ENCODE data around the gene ABHD16A. TPM values are rescaled to one million over a fixed set of nuclear protein-coding genes. Genes with fewer than 3 reads are reported as not detected.

The ABHD16A gene
- total and polyA plus RNA-seq, 2 of the 13 experiments (the other 11 are each of a cell fraction or from before 2014, with no cell fraction given), result 43.5 to 45.4 TPM

DNA sequence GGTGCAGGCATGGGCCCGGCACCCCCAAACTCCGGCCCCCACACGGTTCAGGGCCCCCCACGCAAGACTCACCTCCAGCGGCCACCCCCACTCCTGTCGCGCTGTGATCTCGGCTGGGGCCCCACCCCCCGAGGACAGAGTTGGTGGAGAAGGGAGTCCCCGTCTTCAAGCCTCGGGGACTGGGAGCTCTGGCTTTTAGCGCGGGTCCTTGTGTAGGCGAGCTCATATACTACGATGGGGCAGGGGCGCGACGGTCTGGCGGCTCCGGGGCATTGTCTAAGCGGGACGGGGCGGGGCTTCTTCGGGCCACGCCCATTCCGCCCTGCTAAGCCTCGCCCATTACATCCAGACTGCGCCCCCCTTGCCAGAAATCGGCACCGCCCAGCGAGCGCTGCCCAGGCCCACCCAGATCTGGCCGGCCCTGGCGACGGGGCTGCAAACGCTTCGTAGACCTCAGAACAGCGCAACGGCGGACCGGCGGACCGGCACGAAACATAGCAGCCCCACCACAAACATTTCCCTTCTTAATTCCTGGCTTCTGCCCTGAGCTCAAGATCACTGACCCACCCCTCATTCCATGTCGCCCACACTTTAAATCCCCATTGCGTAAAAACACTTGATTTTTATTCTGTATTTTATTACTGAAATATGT lies 27.0 kb upstream of the ABHD16A start (continued):
- TF ChIP-seq EEA1 (CRISPR knock-in tag; IDR thresholded peaks at IDR 0.05; ENCODE audit: borderline replicate concordance) (0 out of 2 replicates have a peak, but pooled peaks have one; percentile 55), AGO2 (optimal IDR thresholded peaks at IDR 0.05; ENCODE audit: low read depth, low read length) (peak; percentile 100), ASH2L (IDR thresholded peaks at IDR 0.05; ENCODE audit: insufficient read length, low read depth, low read length) (peak; percentile 63), ZNF30 (CRISPR knock-in tag; IDR thresholded peaks at IDR 0.05) (no peak), GTF2F1 (IDR thresholded peaks at IDR 0.05; ENCODE audit: low read length) (no peak), RBAK (CRISPR knock-in tag; IDR thresholded peaks at IDR 0.05) (no peak), ZNF414 (CRISPR knock-in tag; IDR thresholded peaks at IDR 0.05) (peak; percentile 89; the same call in 1 of the 2 replicates), ETV5 (CRISPR knock-in tag; IDR thresholded peaks at IDR 0.05; ENCODE audit: borderline replicate concordance) (no peak), HMG20B (CRISPR knock-in tag; conservative IDR thresholded peaks at IDR 0.05) (no peak), SALL2 (CRISPR knock-in tag; IDR thresholded peaks at IDR 0.05) (peak; percentile 85; the same call in 1 of the 2 replicates), ZNF234 (CRISPR knock-in tag; conservative IDR thresholded peaks at IDR 0.05) (peak; percentile 84), ETS1 (CRISPR knock-in tag; IDR thresholded peaks at IDR 0.05) (no peak), NONO (IDR thresholded peaks at IDR 0.05) (no peak), NONO (CRISPR knock-in tag; conservative IDR thresholded peaks at IDR 0.05) (peak; percentile 75; the same call in 1 of the 2 replicates), ATF3 (CRISPR knock-in tag; IDR thresholded peaks at IDR 0.05) (no peak)
- TF ChIP-seq, protein P1, sequence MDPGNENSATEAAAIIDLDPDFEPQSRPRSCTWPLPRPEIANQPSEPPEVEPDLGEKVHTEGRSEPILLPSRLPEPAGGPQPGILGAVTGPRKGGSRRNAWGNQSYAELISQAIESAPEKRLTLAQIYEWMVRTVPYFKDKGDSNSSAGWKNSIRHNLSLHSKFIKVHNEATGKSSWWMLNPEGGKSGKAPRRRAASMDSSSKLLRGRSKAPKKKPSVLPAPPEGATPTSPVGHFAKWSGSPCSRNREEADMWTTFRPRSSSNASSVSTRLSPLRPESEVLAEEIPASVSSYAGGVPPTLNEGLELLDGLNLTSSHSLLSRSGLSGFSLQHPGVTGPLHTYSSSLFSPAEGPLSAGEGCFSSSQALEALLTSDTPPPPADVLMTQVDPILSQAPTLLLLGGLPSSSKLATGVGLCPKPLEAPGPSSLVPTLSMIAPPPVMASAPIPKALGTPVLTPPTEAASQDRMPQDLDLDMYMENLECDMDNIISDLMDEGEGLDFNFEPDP (CRISPR knock-in tag; conservative IDR thresholded peaks at IDR 0.05), result no peak
- TF ChIP-seq, protein P2, sequence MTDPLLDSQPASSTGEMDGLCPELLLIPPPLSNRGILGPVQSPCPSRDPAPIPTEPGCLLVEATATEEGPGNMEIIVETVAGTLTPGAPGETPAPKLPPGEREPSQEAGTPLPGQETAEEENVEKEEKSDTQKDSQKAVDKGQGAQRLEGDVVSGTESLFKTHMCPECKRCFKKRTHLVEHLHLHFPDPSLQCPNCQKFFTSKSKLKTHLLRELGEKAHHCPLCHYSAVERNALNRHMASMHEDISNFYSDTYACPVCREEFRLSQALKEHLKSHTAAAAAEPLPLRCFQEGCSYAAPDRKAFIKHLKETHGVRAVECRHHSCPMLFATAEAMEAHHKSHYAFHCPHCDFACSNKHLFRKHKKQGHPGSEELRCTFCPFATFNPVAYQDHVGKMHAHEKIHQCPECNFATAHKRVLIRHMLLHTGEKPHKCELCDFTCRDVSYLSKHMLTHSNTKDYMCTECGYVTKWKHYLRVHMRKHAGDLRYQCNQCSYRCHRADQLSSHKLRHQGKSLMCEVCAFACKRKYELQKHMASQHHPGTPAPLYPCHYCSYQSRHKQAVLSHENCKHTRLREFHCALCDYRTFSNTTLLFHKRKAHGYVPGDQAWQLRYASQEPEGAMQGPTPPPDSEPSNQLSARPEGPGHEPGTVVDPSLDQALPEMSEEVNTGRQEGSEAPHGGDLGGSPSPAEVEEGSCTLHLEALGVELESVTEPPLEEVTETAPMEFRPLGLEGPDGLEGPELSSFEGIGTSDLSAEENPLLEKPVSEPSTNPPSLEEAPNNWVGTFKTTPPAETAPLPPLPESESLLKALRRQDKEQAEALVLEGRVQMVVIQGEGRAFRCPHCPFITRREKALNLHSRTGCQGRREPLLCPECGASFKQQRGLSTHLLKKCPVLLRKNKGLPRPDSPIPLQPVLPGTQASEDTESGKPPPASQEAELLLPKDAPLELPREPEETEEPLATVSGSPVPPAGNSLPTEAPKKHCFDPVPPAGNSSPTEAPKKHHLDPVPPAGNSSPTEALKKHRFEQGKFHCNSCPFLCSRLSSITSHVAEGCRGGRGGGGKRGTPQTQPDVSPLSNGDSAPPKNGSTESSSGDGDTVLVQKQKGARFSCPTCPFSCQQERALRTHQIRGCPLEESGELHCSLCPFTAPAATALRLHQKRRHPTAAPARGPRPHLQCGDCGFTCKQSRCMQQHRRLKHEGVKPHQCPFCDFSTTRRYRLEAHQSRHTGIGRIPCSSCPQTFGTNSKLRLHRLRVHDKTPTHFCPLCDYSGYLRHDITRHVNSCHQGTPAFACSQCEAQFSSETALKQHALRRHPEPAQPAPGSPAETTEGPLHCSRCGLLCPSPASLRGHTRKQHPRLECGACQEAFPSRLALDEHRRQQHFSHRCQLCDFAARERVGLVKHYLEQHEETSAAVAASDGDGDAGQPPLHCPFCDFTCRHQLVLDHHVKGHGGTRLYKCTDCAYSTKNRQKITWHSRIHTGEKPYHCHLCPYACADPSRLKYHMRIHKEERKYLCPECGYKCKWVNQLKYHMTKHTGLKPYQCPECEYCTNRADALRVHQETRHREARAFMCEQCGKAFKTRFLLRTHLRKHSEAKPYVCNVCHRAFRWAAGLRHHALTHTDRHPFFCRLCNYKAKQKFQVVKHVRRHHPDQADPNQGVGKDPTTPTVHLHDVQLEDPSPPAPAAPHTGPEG (CRISPR knock-in tag; IDR thresholded peaks at IDR 0.05), result no peak
- TF ChIP-seq, protein P3, sequence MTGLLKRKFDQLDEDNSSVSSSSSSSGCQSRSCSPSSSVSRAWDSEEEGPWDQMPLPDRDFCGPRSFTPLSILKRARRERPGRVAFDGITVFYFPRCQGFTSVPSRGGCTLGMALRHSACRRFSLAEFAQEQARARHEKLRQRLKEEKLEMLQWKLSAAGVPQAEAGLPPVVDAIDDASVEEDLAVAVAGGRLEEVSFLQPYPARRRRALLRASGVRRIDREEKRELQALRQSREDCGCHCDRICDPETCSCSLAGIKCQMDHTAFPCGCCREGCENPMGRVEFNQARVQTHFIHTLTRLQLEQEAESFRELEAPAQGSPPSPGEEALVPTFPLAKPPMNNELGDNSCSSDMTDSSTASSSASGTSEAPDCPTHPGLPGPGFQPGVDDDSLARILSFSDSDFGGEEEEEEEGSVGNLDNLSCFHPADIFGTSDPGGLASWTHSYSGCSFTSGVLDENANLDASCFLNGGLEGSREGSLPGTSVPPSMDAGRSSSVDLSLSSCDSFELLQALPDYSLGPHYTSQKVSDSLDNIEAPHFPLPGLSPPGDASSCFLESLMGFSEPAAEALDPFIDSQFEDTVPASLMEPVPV (CRISPR knock-in tag; IDR thresholded peaks at IDR 0.05), result peak; percentile 91; the same call in 1 of the 2 replicates
